CD14-positive monocyte (primary cell): ENCODE results near the gene DOCK4. TPM values are rescaled to one million over a fixed set of nuclear protein-coding genes. Genes with fewer than 3 reads are reported as not detected.

Experiments
- DNase-seq, 3 donors: peaks; one replicate each; pipeline ENCODE4 v3.0.0-alpha.2; 2011 to 2022
- H2AFZ ChIP-seq: 2 replicates; pipeline ENCODE4 v1.6.0; 2012; ENCODE audit warnings: mild to moderate bottlenecking, low read depth, low read length, inconsistent platforms; ENCODE audit not compliant: insufficient read depth, poor library complexity, severe bottlenecking
- H3K27ac ChIP-seq, 2 donors: 1 replicate in 1 of 2; 2 replicates in 1 of 2; pipeline ENCODE4 v1.5.1; 2012 to 2013; ENCODE audit warnings: low read length in 2 of 2, control low read depth in 1 of 2, inconsistent platforms in 1 of 2, low read depth in 1 of 2, mild to moderate bottlenecking in 1 of 2
- H3K27me3 ChIP-seq, 2 donors: one replicate each; pipeline versions ENCODE4 v1.6.0 to v1.6.1; 2011 to 2013; ENCODE audit warnings: low read length in 2 of 2; ENCODE audit not compliant: control insufficient read depth in 2 of 2, insufficient read depth in 2 of 2
- H3K36me3 ChIP-seq, 2 donors: replicated peaks in 1 of 2; 1 replicate in 1 of 2; 2 replicates in 1 of 2; pipeline versions ENCODE4 v1.5.1 to v1.6.1; 2012 to 2013; ENCODE audit warnings: low read length in 2 of 2, control low read depth in 1 of 2, inconsistent platforms in 1 of 2, mild to moderate bottlenecking in 1 of 2; ENCODE audit not compliant: insufficient read depth in 2 of 2, control insufficient read depth in 1 of 2
- H3K4me1 ChIP-seq, 2 donors: 1 replicate in 1 of 2; 2 replicates in 1 of 2; pipeline versions ENCODE4 v1.5.1 to v1.6.1; 2012 to 2013; ENCODE audit warnings: low read length in 2 of 2, control low read depth in 1 of 2, inconsistent platforms in 1 of 2, mild to moderate bottlenecking in 1 of 2, moderate library complexity in 1 of 2; ENCODE audit not compliant: insufficient read depth in 2 of 2, control insufficient read depth in 1 of 2
- H3K4me2 ChIP-seq: replicated peaks from 2 replicates; pipeline ENCODE3; 2012; ENCODE audit warnings: low read length, moderate library complexity, mild to moderate bottlenecking; ENCODE audit not compliant: poor library complexity, severe bottlenecking; ENCODE audit errors: extremely low read depth
- H3K4me3 ChIP-seq, 3 experiments: fragments of 200-600 bp in 1 of 3; sonication (generic) in 1 of 3; replicated peaks in 1 of 3; 1 replicate in 2 of 3; 2 replicates in 1 of 3; pipeline ENCODE4 v1.5.1; 2011 to 2013; ENCODE audit warnings: low read length in 3 of 3, mild to moderate bottlenecking in 3 of 3, control low read depth in 2 of 3, low read depth in 2 of 3, inconsistent platforms in 1 of 3, moderate library complexity in 1 of 3
- H3K79me2 ChIP-seq: 2 replicates; pipeline ENCODE4 v1.6.0; 2012; ENCODE audit warnings: mild to moderate bottlenecking, control low read depth, inconsistent platforms, low read length, moderate library complexity; ENCODE audit not compliant: insufficient read depth
- H3K9ac ChIP-seq: 2 replicates; pipeline ENCODE4 v1.6.0; 2017; ENCODE audit warnings: low read length, mild to moderate bottlenecking; ENCODE audit not compliant: insufficient read depth, poor library complexity, severe bottlenecking
- H3K9me3 ChIP-seq, 2 donors: replicated peaks in 1 of 2; 1 replicate in 1 of 2; 2 replicates in 1 of 2; pipeline versions ENCODE4 v1.5.1 to v1.6.1; 2012 to 2013; ENCODE audit warnings: low read length in 2 of 2, control low read depth in 1 of 2; ENCODE audit not compliant: control insufficient read depth in 1 of 2, insufficient read depth in 1 of 2
- H4K20me1 ChIP-seq: 2 replicates; pipeline ENCODE4 v1.6.0; 2012; ENCODE audit warnings: mild to moderate bottlenecking, low read length, control low read depth, moderate library complexity; ENCODE audit not compliant: insufficient read depth
- H3K27ac Mint-ChIP-seq, 7 donors: one replicate each; pipeline ENCODE4 v1.8.0; 2020; ENCODE audit warnings: mild to moderate bottlenecking in 7 of 7, mixed read lengths in 7 of 7, moderate library complexity in 6 of 7, inconsistent platforms in 2 of 7
- H3K27me3 Mint-ChIP-seq, 3 donors: one replicate each; pipeline ENCODE4 v1.8.0; 2021 to 2022; ENCODE audit warnings: low read depth in 3 of 3, mild to moderate bottlenecking in 3 of 3, mixed read lengths in 3 of 3, moderate library complexity in 3 of 3, inconsistent platforms in 1 of 3
- H3K36me3 Mint-ChIP-seq, 2 donors: one replicate each; pipeline ENCODE4 v1.8.0; 2020; ENCODE audit warnings: mixed read lengths in 2 of 2, inconsistent platforms in 1 of 2, mild to moderate bottlenecking in 1 of 2
- H3K4me1 Mint-ChIP-seq: one replicate; pipeline ENCODE4 v1.8.0; 2020; ENCODE audit warnings: mild to moderate bottlenecking, mixed read lengths
- H3K4me3 Mint-ChIP-seq, 2 donors: one replicate each; pipeline ENCODE4 v1.8.0; 2020; ENCODE audit warnings: mild to moderate bottlenecking in 2 of 2, mixed read lengths in 2 of 2, moderate library complexity in 1 of 2
- H3K9me3 Mint-ChIP-seq, 7 donors: one replicate each; pipeline ENCODE4 v1.8.0; 2020 to 2022; ENCODE audit warnings: mixed read lengths in 7 of 7, mild to moderate bottlenecking in 6 of 7, moderate library complexity in 6 of 7, inconsistent platforms in 2 of 7
- WGBS: methylation state at CpG from one replicate; pipeline ENCODE4 v1.1.5; 2013; ENCODE audit warnings: missing lambda C conversion rate; ENCODE audit not compliant: insufficient coverage; 5-methylcytosine and 5-hydroxymethylcytosine counted together
- intact Hi-C, 2 donors: fragments of 100-400 bp; cut with micrococcal nuclease; formaldehyde crosslinking; loops; one replicate each; pipeline versions ENCODE4 v1.15.0 to v1.15.1; 2023
- polyA plus RNA-seq, 3 donors: library from polyadenylated mRNA; depleted of rRNA in 1 of 3; unstranded in 2 of 3; stranded (reverse) in 1 of 3; fragments of 300-500 nt in 2 of 3; fragments of >200 nt in 1 of 3; fragmentation: Illumina TruSeq in 2 of 3; gene quantifications; 1 replicate in 2 of 3; 2 replicates in 1 of 3; pipeline ENCODE4 v1.2.3, GENCODE V29; 2012 to 2021
- TF ChIP-seq, protein P1 (sequence below): fragments of 200-600 bp; IDR thresholded peaks from one replicate; pipeline ENCODE4 v1.8.0; 2022; ENCODE audit warnings: antibody characterized with exemption, mild to moderate bottlenecking

The DOCK4 gene
- polyA plus RNA-seq, 3 donors = 1.3 to 5.0 (median 2.7) TPM

DNA sequence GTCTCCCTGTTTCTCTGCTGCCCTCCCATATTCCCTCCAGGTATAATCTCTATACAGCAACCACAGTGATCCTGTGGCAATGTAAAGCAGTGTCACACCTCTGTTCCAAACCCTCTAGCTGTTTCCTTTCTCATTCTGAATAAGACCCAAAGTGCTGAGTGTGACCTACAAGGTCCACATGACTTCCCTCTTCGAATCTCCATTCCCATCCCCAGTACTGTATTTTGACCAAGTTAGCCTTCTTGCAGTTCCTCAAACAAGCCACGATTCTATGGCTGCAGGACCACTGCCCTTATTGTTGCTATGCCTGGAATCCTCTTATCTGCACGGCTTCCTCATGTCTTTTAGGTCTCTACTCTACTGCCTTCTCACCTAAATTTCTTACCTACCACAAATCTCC, 291.9 kb downstream of the DOCK4 start:
- no peaks in the 10 kb centered on the region for H3K79me2 ChIP-seq
- H3K4me2 ChIP-seq = no peak overlapping the region
- no peaks in the 10 kb centered on the region for H3K36me3 Mint-ChIP-seq
- H2AFZ ChIP-seq = no peak overlapping the region
- no peaks in the 10 kb centered on the region for H3K36me3 ChIP-seq
- TF ChIP-seq, protein P1, sequence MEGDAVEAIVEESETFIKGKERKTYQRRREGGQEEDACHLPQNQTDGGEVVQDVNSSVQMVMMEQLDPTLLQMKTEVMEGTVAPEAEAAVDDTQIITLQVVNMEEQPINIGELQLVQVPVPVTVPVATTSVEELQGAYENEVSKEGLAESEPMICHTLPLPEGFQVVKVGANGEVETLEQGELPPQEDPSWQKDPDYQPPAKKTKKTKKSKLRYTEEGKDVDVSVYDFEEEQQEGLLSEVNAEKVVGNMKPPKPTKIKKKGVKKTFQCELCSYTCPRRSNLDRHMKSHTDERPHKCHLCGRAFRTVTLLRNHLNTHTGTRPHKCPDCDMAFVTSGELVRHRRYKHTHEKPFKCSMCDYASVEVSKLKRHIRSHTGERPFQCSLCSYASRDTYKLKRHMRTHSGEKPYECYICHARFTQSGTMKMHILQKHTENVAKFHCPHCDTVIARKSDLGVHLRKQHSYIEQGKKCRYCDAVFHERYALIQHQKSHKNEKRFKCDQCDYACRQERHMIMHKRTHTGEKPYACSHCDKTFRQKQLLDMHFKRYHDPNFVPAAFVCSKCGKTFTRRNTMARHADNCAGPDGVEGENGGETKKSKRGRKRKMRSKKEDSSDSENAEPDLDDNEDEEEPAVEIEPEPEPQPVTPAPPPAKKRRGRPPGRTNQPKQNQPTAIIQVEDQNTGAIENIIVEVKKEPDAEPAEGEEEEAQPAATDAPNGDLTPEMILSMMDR = no peak
- H3K27me3 ChIP-seq = no peaks in the 10 kb centered on the region
- H3K9ac ChIP-seq = no peak overlapping the region
- H3K27ac ChIP-seq = no peak overlapping the region
- H3K9me3 ChIP-seq = no peaks in the 10 kb centered on the region
- peaks cover 0 to 2% (median 2%) of the 10 kb centered on the region in 3 donors for H3K27me3 Mint-ChIP-seq
- intact Hi-C loops = no loop called here
- no peak overlapping the region for H3K4me3 Mint-ChIP-seq
- peaks cover 0 to 5% (median 0%) of the 10 kb centered on the region in 7 donors for H3K9me3 Mint-ChIP-seq
- no peaks in the 10 kb centered on the region for H3K4me1 Mint-ChIP-seq
- no peak for DNase-seq
- H4K20me1 ChIP-seq = no peaks in the 10 kb centered on the region
- 73% methylated on average over 2 of the region's 3 CpGs for WGBS
- H3K4me1 ChIP-seq = no peaks in the 10 kb centered on the region
- no peak overlapping the region for H3K4me3 ChIP-seq
- H3K27ac Mint-ChIP-seq = no peak overlapping the region

- Mint-ChIP-seq H3K27ac (no peak overlapping the region), H3K36me3 (no peaks in the 10 kb centered on the region), H3K9me3 (peaks cover 0 to 5% (median 0%) of the 10 kb centered on the region in 7 donors), H3K4me1 (no peaks in the 10 kb centered on the region), H3K27me3 (peaks cover 0 to 2% (median 0%) of the 10 kb centered on the region in 3 donors), H3K4me3 (no peak overlapping the region)
- H3K9ac ChIP-seq = no peak overlapping the region
- H3K9me3 ChIP-seq = no peaks in the 10 kb centered on the region
- no peaks in the 10 kb centered on the region for H3K36me3 ChIP-seq
- H3K4me2 ChIP-seq = no peak overlapping the region
- no peaks in the 10 kb centered on the region for H3K27me3 ChIP-seq
- no peak overlapping the region for H3K4me3 ChIP-seq
- no peak overlapping the region for H2AFZ ChIP-seq
- intact Hi-C loops = no loop called here
- no peak for DNase-seq
- no peaks in the 10 kb centered on the region for H4K20me1 ChIP-seq
- H3K79me2 ChIP-seq = no peaks in the 10 kb centered on the region
- 84% methylated on average over 5 of the region's 5 CpGs for WGBS
- no peak overlapping the region for H3K27ac ChIP-seq
- TF ChIP-seq, protein P1 = no peak
- no peaks in the 10 kb centered on the region for H3K4me1 ChIP-seq
These were observed 294.8 kb downstream of the DOCK4 start for GRCh38 chr7:111911166-111911961.
